HFF-Myc (cell line): ENCODE data around the gene NARF.

Experiments used
- DNase-seq: peaks from one replicate; pipeline ENCODE4 v3.0.0-alpha.2; 2011; ENCODE audit warnings: low read depth; ENCODE audit errors: extremely low read depth
- H3K4me3 ChIP-seq: replicated peaks from 2 replicates; pipeline ENCODE4 v1.5.1; 2011; ENCODE audit warnings: low read depth, mild to moderate bottlenecking, control low read depth, low read length
- CTCF ChIP-seq: IDR thresholded peaks from 2 replicates; pipeline ENCODE4 v1.5.1; 2012; ENCODE audit warnings: mild to moderate bottlenecking, low read depth, low read length, control low read depth; ENCODE audit errors: missing control alignments

Gene NARF

GRCh38 chr17:82479602-82480001, 21.1 kb downstream of the NARF start:
- DNase-seq = no peak
- TF ChIP-seq CTCF = no peak
- H3K4me3 ChIP-seq = no peak overlapping the region

GRCh38 chr17:82480318-82480717, 21.8 kb downstream of the NARF start:
- H3K4me3 ChIP-seq = no peak overlapping the region
- no peak for DNase-seq
- TF ChIP-seq CTCF = no peak

DNA sequence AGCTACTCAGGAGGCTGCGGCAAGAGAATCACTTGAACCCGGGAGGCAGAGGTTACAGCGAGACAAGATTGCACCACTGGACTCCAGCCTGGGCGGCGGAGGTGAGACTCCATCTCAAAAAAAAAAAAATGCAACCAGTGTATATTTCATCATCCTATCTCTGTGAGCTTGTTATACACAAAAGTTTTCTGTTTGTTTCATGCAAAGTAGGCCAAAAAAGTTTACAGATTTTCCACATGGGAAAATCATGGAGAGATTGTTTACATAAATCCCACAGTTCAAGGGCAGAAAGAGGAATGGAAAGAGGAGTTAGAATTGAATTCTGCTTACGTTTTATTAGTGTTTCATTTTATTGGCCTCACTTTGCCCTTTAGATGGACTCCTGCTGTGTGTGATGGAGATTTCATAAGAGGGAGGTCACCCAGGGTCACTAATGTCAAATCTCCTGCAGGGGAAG, 24.7 kb downstream of the NARF start:
- no peak overlapping the region for H3K4me3 ChIP-seq
- no peak for TF ChIP-seq CTCF
- DNase-seq = no peak

- no peak for TF ChIP-seq CTCF
- H3K4me3 ChIP-seq = no peak overlapping the region
- DNase-seq = no peak
Observed at GRCh38 chr17:82483836-82484235, 25.3 kb downstream of the NARF start.

GRCh38 chr17:82486231-82487094, 27.9 kb downstream of the NARF start:
- no peak for DNase-seq
- H3K4me3 ChIP-seq = no peak overlapping the region
- TF ChIP-seq CTCF = no peak

DNA sequence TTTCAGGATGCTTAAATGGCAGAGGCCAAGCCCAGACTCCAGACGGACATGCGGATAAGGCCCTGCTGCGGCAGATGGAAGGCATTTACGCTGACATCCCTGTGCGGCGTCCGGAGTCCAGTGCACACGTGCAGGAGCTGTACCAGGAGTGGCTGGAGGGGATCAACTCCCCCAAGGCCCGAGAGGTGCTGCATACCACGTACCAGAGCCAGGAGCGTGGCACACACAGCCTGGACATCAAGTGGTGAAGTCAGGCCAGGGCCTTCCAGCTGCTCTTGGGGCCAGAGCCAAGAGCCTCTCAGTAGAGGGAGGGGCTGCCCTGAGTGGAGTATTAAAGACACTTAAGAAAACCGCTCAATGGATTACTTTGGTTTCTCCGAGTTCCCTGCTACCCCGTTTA, 29.4 kb downstream of the NARF start:
- no peak overlapping the region for H3K4me3 ChIP-seq
- DNase-seq = no peak
- no peak for TF ChIP-seq CTCF
